T-helper 2 cell treated with Interferon-gamma antibody and Interleukin-4, amounts not matched to agents 100 ng/mL and 5 ng/mL, for 36 hours (primary cell): ENCODE results near the gene LIN28A. TPM values are rescaled to one million over a fixed set of nuclear protein-coding genes. Genes with fewer than 3 reads are reported as not detected.
"Not testable (repeated sequence)": the region's sequence is repeated elsewhere in the genome, so short reads cannot be mapped to it uniquely, and the experiment has no call there.

Source experiments
- intact Hi-C: fragments of 100-400 bp; cut with micrococcal nuclease; formaldehyde crosslinking; loops from one replicate; pipeline ENCODE4 v1.15.1; 2023
- total RNA-seq: library from RNA; stranded (reverse); gene quantifications from 2 replicates; pipeline ENCODE4 v1.2.3, GENCODE V29; 2022

Gene LIN28A
- total RNA-seq = not detected in 2 replicates

DNA sequence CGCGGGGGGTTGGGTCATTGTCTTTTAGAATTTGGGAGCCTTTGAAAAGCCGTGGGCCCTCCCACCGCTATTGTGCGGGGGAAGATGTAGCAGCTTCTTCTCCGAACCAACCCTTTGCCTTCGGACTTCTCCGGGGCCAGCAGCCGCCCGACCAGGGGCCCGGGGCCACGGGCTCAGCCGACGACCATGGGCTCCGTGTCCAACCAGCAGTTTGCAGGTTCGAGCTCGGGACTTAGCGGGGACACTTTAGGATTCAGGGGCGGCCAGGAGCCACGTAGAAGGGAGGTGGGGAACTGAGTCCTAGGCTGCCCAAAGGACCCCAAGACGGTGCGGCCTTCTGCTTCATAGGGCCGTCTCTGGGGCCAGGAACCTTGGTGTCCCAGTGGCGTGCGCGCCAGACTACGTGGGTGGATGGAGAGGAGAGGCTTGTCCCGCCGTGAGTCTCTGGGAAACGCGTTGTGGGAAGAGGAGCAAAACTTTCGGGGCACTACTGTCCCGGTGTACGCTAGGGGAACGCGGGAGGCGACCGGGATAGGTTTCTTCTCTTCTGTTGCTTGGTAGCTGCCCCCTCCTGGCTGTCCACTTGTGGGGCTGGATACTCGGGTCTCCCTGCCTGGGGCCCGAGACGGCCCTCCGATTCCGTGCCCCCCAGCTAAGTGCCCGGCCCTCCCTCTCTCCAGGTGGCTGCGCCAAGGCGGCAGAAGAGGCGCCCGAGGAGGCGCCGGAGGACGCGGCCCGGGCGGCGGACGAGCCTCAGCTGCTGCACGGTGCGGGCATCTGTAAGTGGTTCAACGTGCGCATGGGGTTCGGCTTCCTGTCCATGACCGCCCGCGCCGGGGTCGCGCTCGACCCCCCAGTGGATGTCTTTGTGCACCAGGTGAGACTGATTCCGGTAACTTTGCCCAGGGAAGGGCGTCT is at the start of gene LIN28A:
Gene LIN28A (plus strand): TSS at position 112 of the 918 bp plus-strand sequence. CDS start 75 bp downstream, at position 187.
- intact Hi-C loops = no loop called here

DNA sequence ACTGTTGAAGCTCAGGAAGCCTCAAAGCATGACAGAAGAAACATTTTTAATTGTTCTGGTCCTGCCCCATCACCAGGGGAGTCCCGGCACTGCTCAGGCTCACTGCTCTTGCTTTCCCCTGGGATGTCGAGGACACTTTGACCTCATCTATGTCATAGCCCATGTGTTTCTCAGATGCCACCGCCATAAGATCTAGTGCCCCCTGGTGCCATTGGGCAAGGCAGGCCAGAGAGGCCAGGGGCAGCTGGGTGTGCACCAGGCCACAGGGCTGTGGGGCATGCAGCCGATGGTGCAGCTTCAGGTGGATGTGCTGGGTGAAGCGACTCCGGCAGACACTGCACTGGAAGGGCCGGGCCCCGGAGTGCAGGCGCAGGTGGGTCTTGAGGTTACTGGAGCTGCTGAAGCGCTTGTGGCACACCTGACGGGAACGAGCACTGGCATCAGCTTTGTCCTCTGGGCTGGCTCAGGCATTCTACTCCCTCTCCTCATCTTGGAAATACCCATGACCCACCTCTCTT is 49.0 kb upstream of the LIN28A start:
- intact Hi-C loops = loop anchor here (2.0 kb wide), 2 partner anchors 29 to 77 kb away; no protein-coding TSS in a partner anchor

GRCh38 chr1:26362331-26362730 is 48.3 kb upstream of the LIN28A start:
- intact Hi-C loops = loop anchor here (2.0 kb wide), 2 partner anchors 28 to 78 kb away; no protein-coding TSS in a partner anchor

- intact Hi-C loops = loop anchor here (1.0 to 2.0 kb wide), 4 partner anchors 15 to 79 kb away; no protein-coding TSS in a partner anchor
Observed at GRCh38 chr1:26363549-26364448, 46.8 kb upstream of the LIN28A start.

DNA sequence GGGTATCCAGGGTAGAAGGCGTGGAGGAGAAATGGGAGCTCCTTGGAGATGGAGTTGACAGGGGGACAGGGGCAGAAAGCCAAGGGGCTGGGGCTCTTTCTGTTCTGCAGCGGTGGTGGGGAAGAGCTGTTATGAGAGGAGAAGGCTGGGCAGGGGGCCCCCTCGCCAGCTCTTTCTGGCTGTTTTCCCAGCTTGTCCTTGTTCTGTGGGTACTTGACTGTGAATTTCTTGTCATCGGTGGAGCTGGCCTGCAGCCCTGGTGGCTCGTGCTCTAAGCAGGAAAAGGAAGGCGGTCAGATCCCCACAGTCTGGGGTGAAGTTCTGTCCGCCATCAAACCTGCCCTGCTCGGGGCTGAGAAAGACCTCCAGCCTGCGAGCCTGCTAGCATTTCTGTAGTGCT is 45.7 kb upstream of the LIN28A start:
- intact Hi-C loops = loop anchor here (1.0 to 2.0 kb wide), 2 partner anchors 14 to 44 kb away; no protein-coding TSS in a partner anchor

GRCh38 chr1:26367441-26367840 is 43.2 kb upstream of the LIN28A start:
- intact Hi-C loops = no loop called here

DNA sequence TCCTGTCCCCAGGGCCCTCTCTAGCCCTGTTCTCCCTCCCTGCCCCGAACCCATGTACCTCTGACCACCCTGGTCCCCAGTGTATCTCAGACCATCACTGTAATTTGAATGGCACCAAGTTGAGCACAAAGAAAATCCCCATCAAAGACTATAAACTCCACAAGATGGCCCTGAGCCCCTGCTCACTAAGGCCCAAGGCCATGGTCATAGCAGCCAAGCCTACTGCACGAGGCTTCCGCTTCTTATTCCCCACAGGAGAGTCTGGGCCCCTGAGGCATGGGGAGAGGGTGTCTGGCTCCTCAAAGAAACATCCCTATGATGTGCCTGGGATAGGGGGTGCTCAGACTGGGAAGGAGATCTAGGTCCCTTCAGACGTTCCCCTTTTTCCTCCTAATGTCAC is 42.6 kb upstream of the LIN28A start:
- intact Hi-C loops = no loop called here

GRCh38 chr1:26368486-26368885 is 42.1 kb upstream of the LIN28A start:
- intact Hi-C loops = no loop called here

DNA sequence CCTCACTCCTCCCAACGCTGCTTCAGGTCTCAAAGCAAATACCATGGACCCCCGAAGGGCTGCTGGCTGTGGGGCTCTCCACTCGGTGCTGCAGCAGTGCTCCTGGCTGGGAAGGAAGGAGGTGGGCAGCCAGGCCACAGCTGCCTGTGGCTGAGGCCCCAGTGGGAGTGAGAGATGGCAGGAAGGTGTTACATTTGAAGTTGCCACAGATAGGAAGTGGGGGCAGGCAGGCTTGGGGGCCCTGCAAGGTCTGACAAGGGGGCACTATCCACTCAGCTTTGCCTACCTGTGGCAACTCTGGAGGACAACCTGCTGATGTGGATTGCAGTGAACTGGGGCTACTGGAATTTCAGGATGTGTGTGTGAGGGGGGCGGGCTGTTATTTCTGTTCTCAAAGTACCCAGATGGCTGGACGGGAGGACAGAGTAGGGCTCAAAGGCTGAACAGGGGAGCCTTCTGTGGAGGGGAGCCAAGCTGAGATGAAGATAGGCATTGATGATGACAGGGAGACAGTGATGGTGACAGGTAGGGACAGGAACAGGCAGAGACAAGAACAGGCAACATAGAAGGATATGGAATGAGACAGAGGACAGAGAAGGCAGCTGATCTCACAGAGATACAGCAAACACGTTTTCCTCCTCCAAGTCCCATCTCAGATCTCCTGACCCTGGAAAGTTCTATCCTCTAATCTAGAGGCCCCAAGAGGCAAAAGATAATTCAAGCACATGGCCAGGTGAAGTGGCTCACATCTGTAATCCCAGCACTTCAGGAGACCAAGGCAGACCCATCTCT is 39.8 kb upstream of the LIN28A start:
- intact Hi-C loops = no loop called here

- intact Hi-C loops = no loop called here
Observed at GRCh38 chr1:26372039-26372438, 38.6 kb upstream of the LIN28A start.

DNA sequence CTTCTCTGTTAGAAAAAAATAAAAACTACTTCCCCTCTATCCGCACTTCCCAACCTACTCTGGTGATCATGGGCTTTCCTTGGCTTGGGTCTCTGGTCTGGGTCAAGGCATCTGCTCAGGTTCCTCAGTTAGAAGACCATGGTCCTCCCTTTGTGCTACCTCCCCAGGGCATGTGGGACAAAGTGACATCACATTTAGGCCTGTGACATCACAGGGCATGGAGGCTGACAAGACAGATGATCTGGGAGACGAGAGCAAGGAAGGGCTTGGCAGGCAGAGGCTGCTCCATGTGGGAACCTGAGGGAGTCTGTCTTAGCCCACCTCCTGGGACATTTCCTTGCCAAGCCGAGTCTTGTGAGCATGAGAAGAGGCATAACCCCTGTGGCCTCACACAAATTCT is 38.0 kb upstream of the LIN28A start, which contains the start of gene ZNF683:
Gene ZNF683 (minus strand): TSS at position 140 of the 400 bp plus-strand sequence. CDS start 4,179 bp downstream, outside the sequence.
- intact Hi-C loops = not testable (repeated sequence)

- intact Hi-C loops = no loop called here
Observed at GRCh38 chr1:26373281-26373680, 37.3 kb upstream of the LIN28A start.

GRCh38 chr1:26373789-26374188 is 36.8 kb upstream of the LIN28A start:
- intact Hi-C loops = no loop called here

GRCh38 chr1:26374361-26374760 is 36.3 kb upstream of the LIN28A start:
- intact Hi-C loops = not testable (repeated sequence)

GRCh38 chr1:26375081-26375480 is 35.5 kb upstream of the LIN28A start:
- intact Hi-C loops = loop anchor here (1.0 kb wide), 1 partner anchor 56 kb away; no protein-coding TSS in a partner anchor

GRCh38 chr1:26376050-26376449 is 34.6 kb upstream of the LIN28A start:
- intact Hi-C loops = no loop called here

DNA sequence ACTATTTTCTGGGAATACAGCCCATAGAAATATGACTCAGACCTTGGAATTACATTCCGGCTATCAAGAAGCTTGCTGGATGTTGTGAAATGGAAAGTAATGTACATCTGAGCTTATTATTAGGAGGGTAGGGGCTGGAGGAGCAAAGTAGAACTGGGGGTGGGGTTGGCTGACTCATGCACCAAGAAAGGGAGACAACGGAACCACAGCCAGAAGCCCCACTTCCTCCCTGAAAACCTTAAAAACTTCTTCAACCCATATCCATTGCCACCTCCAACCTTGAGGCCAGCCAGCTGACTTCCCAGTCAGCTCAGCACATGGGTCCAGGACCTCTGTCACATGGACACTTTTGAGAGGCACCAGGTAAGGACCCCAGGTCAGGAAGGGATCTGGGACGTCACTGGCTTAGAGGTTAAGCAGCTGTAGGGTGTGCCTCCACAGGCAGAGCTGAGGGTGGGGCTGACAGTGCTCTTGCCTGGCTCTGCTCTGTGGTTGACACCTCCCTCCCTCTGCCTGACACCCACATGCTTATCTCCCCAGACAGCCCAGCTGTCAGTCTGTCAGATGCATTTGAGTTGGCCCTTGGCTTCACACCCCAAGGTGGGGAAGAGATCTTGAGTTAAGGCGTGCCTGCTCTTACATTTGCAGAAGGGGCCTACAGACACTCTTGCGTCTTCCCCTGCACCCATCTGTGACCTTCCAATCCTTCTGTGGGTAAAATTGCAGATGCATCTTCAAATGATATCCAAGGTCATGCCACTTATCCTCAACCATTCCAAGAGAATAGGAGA is 32.3 kb upstream of the LIN28A start:
- intact Hi-C loops = loop anchor here (1.0 to 2.0 kb wide), 2 partner anchors 13 to 91 kb away; no protein-coding TSS in a partner anchor

DNA sequence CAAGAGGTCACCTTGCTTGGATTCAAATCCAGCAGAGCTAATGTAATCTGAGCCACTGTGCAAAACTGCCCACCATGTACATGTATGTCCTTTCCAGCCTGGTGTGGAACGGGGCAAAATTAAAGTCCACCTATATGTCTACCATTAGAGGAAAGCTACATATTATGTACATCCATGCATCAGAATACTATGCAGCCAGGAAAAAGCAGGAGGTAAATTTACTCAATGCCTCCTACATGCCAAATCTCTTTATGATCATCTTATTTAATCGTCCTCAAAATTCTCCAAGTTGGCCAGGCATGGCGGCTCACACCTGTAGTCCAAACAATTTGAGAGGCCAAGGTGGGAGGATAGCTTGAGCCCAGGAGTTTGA is 31.8 kb upstream of the LIN28A start:
- intact Hi-C loops = loop anchor here (1.0 to 2.0 kb wide), 2 partner anchors 14 to 92 kb away; no protein-coding TSS in a partner anchor

DNA sequence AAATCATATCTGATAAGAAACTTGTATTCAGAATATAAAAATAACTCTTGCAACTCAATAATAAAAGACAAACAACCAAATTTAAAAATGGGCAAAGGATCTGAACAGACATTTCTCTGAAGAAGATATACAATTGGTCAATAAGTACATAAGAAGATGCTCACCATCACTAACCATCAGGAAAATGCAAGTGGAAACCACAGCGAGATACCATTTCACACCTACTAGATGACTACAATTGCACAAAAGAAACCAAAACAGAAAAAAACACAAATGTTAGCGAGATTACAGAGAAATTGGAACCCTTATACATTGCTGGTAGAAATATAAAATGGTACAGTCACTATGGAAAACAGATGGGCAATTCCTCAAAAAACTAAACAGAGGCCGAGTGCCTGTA is 26.5 kb upstream of the LIN28A start:
- intact Hi-C loops = no loop called here
